ENCODE data around the gene MTLN.

The MTLN gene

GRCh38 chr2:110182449-110182848 is 29.9 kb downstream of the MTLN start:
- no peak overlapping the region for H3K4me3 Mint-ChIP-seq
- no peaks in the 10 kb centered on the region for H3K4me1 Mint-ChIP-seq
- no peak overlapping the region for H3K27ac Mint-ChIP-seq
- peaks cover 50% of the 10 kb centered on the region for H3K36me3 Mint-ChIP-seq (ENCODE audit: low read depth)
- H3K9me3 Mint-ChIP-seq, result peaks cover 48% of the 10 kb centered on the region
- H3K27me3 Mint-ChIP-seq (ENCODE audit: low read depth, poor library complexity), result peaks cover 3% of the 10 kb centered on the region
- no peak for DNase-seq
- TF ChIP-seq CTCF (IDR thresholded peaks at IDR 0.05), result no peak

- H3K27ac Mint-ChIP-seq, result no peak overlapping the region
- H3K4me3 Mint-ChIP-seq, result no peak overlapping the region
- H3K4me1 Mint-ChIP-seq, result no peaks in the 10 kb centered on the region
- no peak for TF ChIP-seq CTCF (IDR thresholded peaks at IDR 0.05)
- no peak for DNase-seq
- peaks cover 34% of the 10 kb centered on the region for H3K36me3 Mint-ChIP-seq (ENCODE audit: low read depth)
- H3K9me3 Mint-ChIP-seq, result peaks cover 37% of the 10 kb centered on the region
- H3K27me3 Mint-ChIP-seq (ENCODE audit: low read depth, poor library complexity), result peaks cover 6% of the 10 kb centered on the region
Observed at GRCh38 chr2:110180036-110180435, 32.3 kb downstream of the MTLN start.

- Mint-ChIP-seq H3K27ac (no peak overlapping the region), H3K27me3 (ENCODE audit: low read depth, poor library complexity) (peaks cover 2% of the 10 kb centered on the region), H3K4me1 (no peaks in the 10 kb centered on the region), H3K4me3 (no peak overlapping the region), H3K9me3 (no peaks in the 10 kb centered on the region), H3K36me3 (ENCODE audit: low read depth) (no peaks in the 10 kb centered on the region)
- TF ChIP-seq CTCF (IDR thresholded peaks at IDR 0.05), result no peak
- no peak for DNase-seq
Observed at GRCh38 chr2:110173523-110173922, 38.8 kb downstream of the MTLN start.

DNA sequence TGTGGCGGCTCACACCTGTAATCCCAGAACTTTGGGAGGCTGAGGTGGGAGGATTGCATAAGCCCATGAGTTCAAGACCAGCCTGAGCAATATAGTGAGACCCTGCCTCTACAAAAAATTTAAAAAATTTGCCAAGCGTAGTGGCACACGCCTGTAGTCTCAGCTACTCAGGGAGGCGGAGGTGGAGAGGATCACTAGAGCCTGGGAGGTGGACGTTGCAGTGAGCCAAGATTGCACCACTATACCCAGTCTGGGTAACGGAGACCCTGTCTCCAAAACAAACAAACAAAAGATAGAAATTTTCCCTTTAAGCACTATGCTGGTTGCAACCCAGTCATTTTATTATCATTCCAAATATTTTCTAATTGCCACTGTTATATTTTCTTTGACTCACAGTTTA is 39.8 kb downstream of the MTLN start:
- Mint-ChIP-seq H3K27me3 (ENCODE audit: low read depth, poor library complexity) (peaks cover 2% of the 10 kb centered on the region), H3K36me3 (ENCODE audit: low read depth) (no peaks in the 10 kb centered on the region), H3K4me3 (no peak overlapping the region), H3K27ac (no peak overlapping the region), H3K4me1 (no peaks in the 10 kb centered on the region), H3K9me3 (no peaks in the 10 kb centered on the region)
- DNase-seq, result no peak
- TF ChIP-seq CTCF (IDR thresholded peaks at IDR 0.05), result no peak

DNA sequence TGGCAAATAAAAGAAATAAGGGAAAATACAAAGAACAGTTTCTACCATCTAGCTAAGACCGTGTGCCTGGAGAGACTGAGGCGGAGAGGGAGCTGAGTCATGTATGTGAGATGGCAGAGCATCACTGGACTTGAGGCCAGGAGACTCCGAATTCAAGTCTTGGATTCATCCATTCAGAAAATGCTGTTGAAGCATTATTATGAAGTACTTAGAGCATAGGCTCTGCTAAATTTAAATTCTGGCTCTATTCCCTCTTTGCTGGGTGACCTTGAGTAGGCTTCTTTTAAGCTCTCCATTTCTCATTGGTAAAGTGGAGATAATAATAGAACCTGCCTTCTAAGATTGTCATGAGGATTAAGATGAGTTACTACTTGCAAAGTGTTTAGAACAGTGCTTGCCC is 42.2 kb downstream of the MTLN start:
- TF ChIP-seq CTCF (IDR thresholded peaks at IDR 0.05), result no peak
- no peaks in the 10 kb centered on the region for H3K9me3 Mint-ChIP-seq
- H3K36me3 Mint-ChIP-seq (ENCODE audit: low read depth), result no peaks in the 10 kb centered on the region
- DNase-seq, result no peak
- H3K27me3 Mint-ChIP-seq (ENCODE audit: low read depth, poor library complexity), result no peaks in the 10 kb centered on the region
- H3K27ac Mint-ChIP-seq, result no peak overlapping the region
- no peak overlapping the region for H3K4me3 Mint-ChIP-seq
- no peaks in the 10 kb centered on the region for H3K4me1 Mint-ChIP-seq

- no peak overlapping the region for H3K4me3 Mint-ChIP-seq
- no peaks in the 10 kb centered on the region for H3K9me3 Mint-ChIP-seq
- no peaks in the 10 kb centered on the region for H3K4me1 Mint-ChIP-seq
- no peaks in the 10 kb centered on the region for H3K36me3 Mint-ChIP-seq (ENCODE audit: low read depth)
- H3K27ac Mint-ChIP-seq, result no peak overlapping the region
- no peak for DNase-seq
- TF ChIP-seq CTCF (IDR thresholded peaks at IDR 0.05), result no peak
- H3K27me3 Mint-ChIP-seq (ENCODE audit: low read depth, poor library complexity), result peaks cover 3% of the 10 kb centered on the region
Observed at GRCh38 chr2:110167326-110168000, 44.9 kb downstream of the MTLN start.
